Body of pancreas (tissue), 4 donors: ENCODE results near the gene SLC45A3. TPM values are rescaled to one million over a fixed set of nuclear protein-coding genes. Genes with fewer than 3 reads are reported as not detected.

ENCODE experiments used
- ATAC-seq: fragments of 150-250 bp; one replicate; pipeline ENCODE4 v1.9.1; 2016
- DNase-seq, 4 donors: peaks; one replicate each; pipeline ENCODE4 v3.0.0-alpha.2; 2019
- H3K27ac ChIP-seq, 4 donors: fragments of 200-600 bp; sonication (generic); 1 replicate in 3 of 4; 2 replicates in 1 of 4; pipeline versions ENCODE4 v1.5.1 to v1.6.1; 2016 to 2019; ENCODE audit warnings: mild to moderate bottlenecking in 1 of 4, mixed read lengths in 1 of 4, moderate library complexity in 1 of 4
- H3K27me3 ChIP-seq, 2 donors: fragments of 200-600 bp; sonication (generic); one replicate each; pipeline ENCODE4 v1.6.0; 2016; ENCODE audit warnings: mild to moderate bottlenecking in 1 of 2
- H3K36me3 ChIP-seq, 2 donors: fragments of 200-600 bp; sonication (generic); replicated peaks in 1 of 2; 2 replicates each; pipeline ENCODE4 v1.5.1; 2016; ENCODE audit warnings: low read depth in 2 of 2; ENCODE audit not compliant: insufficient read depth in 1 of 2
- H3K4me1 ChIP-seq: fragments of 200-600 bp; sonication (generic); one replicate; pipeline ENCODE4 v1.6.0; 2016
- H3K4me3 ChIP-seq, 2 donors: fragments of 200-600 bp; sonication (generic); 1 replicate in 1 of 2; 2 replicates in 1 of 2; pipeline ENCODE4 v1.5.1; 2016 to 2019
- H3K9me3 ChIP-seq, 3 donors: fragments of 200-600 bp; sonication (generic); 1 replicate in 2 of 3; 2 replicates in 1 of 3; pipeline ENCODE4 v1.5.1; 2016
- CTCF ChIP-seq, 7 experiments: fragments of 450-650 bp in 4 of 7; fragments of 200-600 bp in 3 of 7; sonication (generic) in 3 of 7; IDR thresholded peaks; one replicate each; pipeline ENCODE4 v1.5.1; 2016 to 2019; ENCODE audit warnings: antibody characterized with exemption in 7 of 7
- POLR2A ChIP-seq, 3 donors: fragments of 450-650 bp; IDR thresholded peaks; one replicate each; pipeline ENCODE4 v1.6.1; 2016; ENCODE audit warnings: antibody characterized with exemption in 3 of 3, mild to moderate bottlenecking in 2 of 3
- WGBS, 2 donors: methylation state at CpG; one replicate each; pipeline ENCODE4 v1.1.5; 2017; 5-methylcytosine and 5-hydroxymethylcytosine counted together
- intact Hi-C: fragments of 100-400 bp; cut with DNase I; formaldehyde crosslinking; loops from one replicate; pipeline ENCODE4 v1.15.1; 2023
- total RNA-seq, 2 donors: library from RNA; depleted of rRNA; stranded (reverse); fragments of >200 nt; gene quantifications; one replicate each; pipeline ENCODE4 v1.1.0, GENCODE V29; 2016

The SLC45A3 gene
- total RNA-seq, 2 donors from 2014 or later: 1.3 to 1.6 TPM

GRCh38 chr1:205619376-205619775 is 60.9 kb downstream of the SLC45A3 start:
- WGBS, 2 donors: 20% methylated on average over 3 of the region's 3 CpGs
- peaks cover 4 to 10% of the 10 kb centered on the region in 2 donors for H3K36me3 ChIP-seq

GRCh38 chr1:205616563-205617293 is 63.6 kb downstream of the SLC45A3 start:
- H3K4me3 ChIP-seq: no peak overlapping the region
- no peak for TF ChIP-seq CTCF (IDR thresholded peaks at IDR 0.05)
- peak in 2 of 3 donors; percentile 53 to 54 for TF ChIP-seq POLR2A (IDR thresholded peaks at IDR 0.05)
- ATAC-seq (peak; percentile 91), DNase-seq (peak in 2 of 4 donors; percentile 16 to 35)
- intact Hi-C loops: no loop called here
- no peaks in the 10 kb centered on the region for H3K9me3 ChIP-seq
- no peaks in the 10 kb centered on the region for H3K27me3 ChIP-seq
- H3K27ac ChIP-seq: peak overlapping the region in 3 of 4 donors; percentile 74 to 79 (median 76)
- H3K4me1 ChIP-seq: peaks cover 55% of the 10 kb centered on the region
- peaks cover 2 to 7% of the 10 kb centered on the region in 2 donors for H3K36me3 ChIP-seq
- 38 to 47% methylated on average over 1 of the region's 1 CpG for WGBS, 2 donors

More at GRCh38 chr1:205619376-205619775, 60.9 kb downstream of the SLC45A3 start:
- H3K4me1 ChIP-seq: peaks cover 53% of the 10 kb centered on the region
- ATAC-seq (no peak), DNase-seq (no peak)
- intact Hi-C loops: no loop called here
- H3K27ac ChIP-seq: peak overlapping the region in 3 of 4 donors; percentile 28 to 76 (median 67)
- H3K27me3 ChIP-seq: no peaks in the 10 kb centered on the region
- no peak for TF ChIP-seq POLR2A (IDR thresholded peaks at IDR 0.05)
- TF ChIP-seq CTCF (IDR thresholded peaks at IDR 0.05): no peak
- H3K9me3 ChIP-seq: no peaks in the 10 kb centered on the region
- H3K4me3 ChIP-seq: no peak overlapping the region

GRCh38 chr1:205615789-205616188 is 64.5 kb downstream of the SLC45A3 start:
- intact Hi-C loops: no loop called here
- Histone ChIP-seq H3K9me3 (no peaks in the 10 kb centered on the region), H3K4me3 (no peak overlapping the region), H3K36me3 (peaks cover 0 to 7% of the 10 kb centered on the region in 2 donors), H3K27me3 (no peaks in the 10 kb centered on the region), H3K27ac (peak overlapping the region; percentile 18 to 79 (median 75)), H3K4me1 (peaks cover 57% of the 10 kb centered on the region)
- no peak for ATAC-seq
- DNase-seq: no peak
- 48 to 85% methylated on average over 1 of the region's 1 CpG for WGBS, 2 donors
- no peak for TF ChIP-seq POLR2A (IDR thresholded peaks at IDR 0.05)
- no peak for TF ChIP-seq CTCF (IDR thresholded peaks at IDR 0.05)

GRCh38 chr1:205613854-205614412 is 66.4 kb downstream of the SLC45A3 start:
- Histone ChIP-seq H3K4me1 (peaks cover 55% of the 10 kb centered on the region), H3K9me3 (no peaks in the 10 kb centered on the region), H3K4me3 (no peak overlapping the region), H3K27ac (peak overlapping the region in 3 of 4 donors; percentile 36 to 79 (median 76)), H3K36me3 (peaks cover 0 to 7% of the 10 kb centered on the region in 2 donors), H3K27me3 (no peaks in the 10 kb centered on the region)
- ATAC-seq (no peak), DNase-seq (no peak)
- WGBS, 2 donors: 67 to 82% methylated on average over 2 of the region's 2 CpGs
- TF ChIP-seq CTCF (IDR thresholded peaks at IDR 0.05) (no peak), POLR2A (IDR thresholded peaks at IDR 0.05) (no peak)
- intact Hi-C loops: no loop called here
